ENCODE results near the gene C4B. TPM values are rescaled to one million over a fixed set of nuclear protein-coding genes. Genes with fewer than 3 reads are reported as not detected.

Gene C4B
- total and polyA plus RNA-seq, 9 of the 15 experiments (the other 6 are each of a cell fraction or from before 2014, with no cell fraction given) = 0.32 to 8.8 (median 5.4) TPM

GRCh38 chr6:32050562-32050961 lies 36.0 kb downstream of the C4B start:
- ChIA-PET CTCF (ENCODE audit: low intra/inter-chr PET ratio) (no interaction called here), POLR2A (no interaction called here)
- H2AFZ ChIP-seq (ENCODE audit: low read depth, low read length) = no peak overlapping the region
- no TSS peak for BruUV-seq (replicated peaks)
- DNase-seq (ENCODE audit: extremely low read depth in 1 of 4, low spot score in 3 of 4) (no peak), FAIRE-seq (no peak), ATAC-seq (no peak)
- H3K27me3 ChIP-seq (ENCODE audit: control insufficient read depth in 2 of 2, insufficient read depth in 2 of 2, low read length in 2 of 2) = no peaks in the 10 kb centered on the region; a peak in 1 of 5 replicates
- H3K4me1 ChIP-seq (replicated peaks in 1 of 2; ENCODE audit: control insufficient read depth in 2 of 2, insufficient read depth in 2 of 2, low read length in 2 of 2) = peaks cover 31 to 48% of the 10 kb centered on the region in 2 experiments
- intact Hi-C loops (cut with micrococcal nuclease) (no loop called here), in situ Hi-C loops (cut with MboI) (no loop called here)
- H3K4me2 ChIP-seq (ENCODE audit: insufficient read depth, low read length) = no peak overlapping the region
- H3K79me2 ChIP-seq (ENCODE audit: control insufficient read depth, insufficient read depth, low read length) = no peaks in the 10 kb centered on the region
- H3K9me3 ChIP-seq (replicated peaks; ENCODE audit: control insufficient read depth, insufficient read depth, low read depth, low read length) = no peaks in the 10 kb centered on the region
- peaks cover 6% of the 10 kb centered on the region for H3K9me1 ChIP-seq (ENCODE audit: control insufficient read depth, insufficient read depth, low read length)
- no peak overlapping the region for H3K9ac ChIP-seq (ENCODE audit: insufficient read depth in 1 of 2, low read depth in 2 of 2, low read length in 2 of 2)
- no peaks in the 10 kb centered on the region for H4K20me1 ChIP-seq (replicated peaks; ENCODE audit: control insufficient read depth, insufficient read depth, low read length)
- WGBS (ENCODE audit: insufficient coverage, low coverage, missing lambda C conversion rate) = 29% methylated on average over 5 of the region's 5 CpGs
- no peaks in the 10 kb centered on the region for H3K36me3 ChIP-seq (ENCODE audit: control insufficient read depth, insufficient read depth, low read length)
- H3K4me3 ChIP-seq = no peak overlapping the region
- no peak overlapping the region for H3K27ac ChIP-seq (ENCODE audit: extremely low read depth, low read depth, low read length)
- TF ChIP-seq ERF (CRISPR knock-in tag; IDR thresholded peaks at IDR 0.05) (no peak), U2AF1 (optimal IDR thresholded peaks at IDR 0.05; ENCODE audit: low read depth, low read length) (no peak), YBX1 (IDR thresholded peaks at IDR 0.05) (no peak), ZNF57 (CRISPR knock-in tag; IDR thresholded peaks at IDR 0.05) (no peak), AFF4 (CRISPR knock-in tag; IDR thresholded peaks at IDR 0.05) (no peak), L3MBTL2 (IDR thresholded peaks at IDR 0.05) (no peak), CREB3L1 (IDR thresholded peaks at IDR 0.05; ENCODE audit: borderline replicate concordance, low read depth) (no peak), MYC (IDR thresholded peaks at IDR 0.05; ENCODE audit: low read depth, low read length) (no peak), MYC (CRISPR knock-in tag; IDR thresholded peaks at IDR 0.05; ENCODE audit: borderline replicate concordance, low read depth) (no peak), ZNF146 (CRISPR knock-in tag; IDR thresholded peaks at IDR 0.05; ENCODE audit: unreplicated experiment) (no peak), RERE (CRISPR knock-in tag; IDR thresholded peaks at IDR 0.05; ENCODE audit: borderline replicate concordance) (no peak), GABPA (tag; conservative IDR thresholded peaks at IDR 0.05; ENCODE audit: low read depth) (no peak)

Data from K562 (cell line).